Pancreas (tissue), 10 donors: Measurements from ENCODE around the gene EIF3J. TPM values are rescaled to one million over a fixed set of nuclear protein-coding genes. Genes with fewer than 3 reads are reported as not detected.
A peak's percentile ranks its signal among the peaks of the same experiment; 100 is the strongest.
"Not testable (repeated sequence)": the region's sequence is repeated elsewhere in the genome, so short reads cannot be mapped to it uniquely, and the experiment has no call there.

Experiments
- ATAC-seq, 4 donors: fragments of 200-7000 bp; cut with Tn5 transposase; one replicate each; pipeline versions ENCODE4 v1.8.0 to v1.9.1; 2020; ENCODE audit warnings: mild to moderate bottlenecking in 4 of 4, moderate library complexity in 4 of 4
- DNase-seq, 6 donors: peaks; one replicate each; pipeline ENCODE4 v3.0.0-alpha.2; 2020
- FAIRE-seq: peaks from 2 replicates; lab custom pipeline; 2012; peaks lifted over from hg19 to GRCh38; lab: Jason Lieb, UNC
- H3K27ac ChIP-seq, 4 donors: fragments of 200-600 bp; sonication (generic); 1 replicate in 3 of 4; 2 replicates in 1 of 4; pipeline versions ENCODE4 v1.5.0 to v1.8.0; 2020
- H3K27me3 ChIP-seq, 4 donors: fragments of 200-600 bp; one replicate each; pipeline ENCODE4 v1.8.0; 2021
- H3K36me3 ChIP-seq, 3 donors: fragments of 200-600 bp; sonication (generic) in 1 of 3; one replicate each; pipeline versions ENCODE4 v1.5.0 to v1.8.0; 2020 to 2021
- H3K4me1 ChIP-seq, 3 donors: fragments of 200-600 bp; one replicate each; pipeline ENCODE4 v1.8.0; 2021
- H3K4me3 ChIP-seq, 4 donors: fragments of 200-600 bp; sonication (generic) in 2 of 4; one replicate each; pipeline versions ENCODE4 v1.5.0 to v1.8.0; 2020 to 2021
- H3K9me3 ChIP-seq, 4 donors: fragments of 200-600 bp; one replicate each; pipeline ENCODE4 v1.8.0; 2021
- CTCF ChIP-seq, 4 donors: fragments of 200-600 bp; sonication (generic) in 3 of 4; IDR thresholded peaks; one replicate each; pipeline versions ENCODE4 v1.5.0 to v1.8.0; 2021; ENCODE audit warnings: antibody characterized with exemption in 4 of 4
- WGBS, 2 donors: extraction: QIAGEN DNeasy Blood & Tissue Kit; methylation state at CpG; one replicate each; pipeline ENCODE4 v1.1.7; 2013; 5-methylcytosine and 5-hydroxymethylcytosine counted together
- intact Hi-C, 3 donors: fragments of 100-400 bp; cut with DNase I; formaldehyde crosslinking; loops; one replicate each; pipeline versions ENCODE4 v1.11.1 to v1.14.2; 2022
- polyA plus RNA-seq, 2 donors: library from polyadenylated mRNA; stranded (reverse); fragments of 200-250 nt; gene quantifications; one replicate each; pipeline ENCODE4 v1.2.3, GENCODE V29; 2013
- total RNA-seq, 6 donors: library from RNA; stranded (reverse); fragmentation: NEBNext Ultra II Directional in 4 of 6; extraction: Animal tissue kit (Norgen Biotek cat#: 25700) in 4 of 6; gene quantifications; one replicate each; pipeline versions ENCODE4 v1.2.1 to v1.2.4, GENCODE V29; 2021 to 2023
- donor health status: healthy with polysubstance abuse.
- donor health status: DM: no; HTN: no; CAD: no; lungs with moderate emphysema.
- donor health status: DM: no; HTN: no; CAD: no.
- donor health status: control.
- donor health status: control.
- donor health status: Bipolar disorder and iron deficiency.
- donor health status: DM: yes; HTN: yes; CAD: no.
- donor health status: DM: no; HTN: no; CAD: no.
- donor health status: DM: no; HTN: no; CAD: no.
- donor health status: DM: yes; HTN: yes; CAD: no.

The EIF3J gene
- total and polyA plus RNA-seq, 8 donors: 21.0 to 88.2 (median 51.3) TPM

- peak; percentile 20 for FAIRE-seq
- 94 to 97% methylated on average over 6 of the region's 6 CpGs for WGBS, 2 donors
- no peak for TF ChIP-seq CTCF (IDR thresholded peaks at IDR 0.05)
Observed at GRCh38 chr15:44519537-44519936, 17.4 kb upstream of the EIF3J start.

GRCh38 chr15:44525018-44525417 lies 11.9 kb upstream of the EIF3J start:
- WGBS, 2 donors: 97 to 98% methylated on average over 1 of the region's 1 CpG
- no peak for FAIRE-seq
- intact Hi-C loops: no loop called here
- H3K4me1 ChIP-seq: no peaks in the 10 kb centered on the region
- no peak for DNase-seq
- no peaks in the 10 kb centered on the region for H3K27me3 ChIP-seq
- ATAC-seq: no peak
- peaks cover 0 to 2% (median 0%) of the 10 kb centered on the region in 4 donors for H3K9me3 ChIP-seq
- H3K36me3 ChIP-seq: peaks cover 0 to 20% (median 0%) of the 10 kb centered on the region in 3 donors
- no peak overlapping the region for H3K27ac ChIP-seq
- TF ChIP-seq CTCF (IDR thresholded peaks at IDR 0.05): no peak
- no peak overlapping the region for H3K4me3 ChIP-seq

More at GRCh38 chr15:44519537-44519936, 17.4 kb upstream of the EIF3J start:
- Histone ChIP-seq H3K36me3 (peaks cover 0 to 20% (median 4%) of the 10 kb centered on the region in 3 donors), H3K4me1 (no peaks in the 10 kb centered on the region), H3K9me3 (peaks cover 0 to 2% (median 0%) of the 10 kb centered on the region in 4 donors), H3K4me3 (no peak overlapping the region), H3K27me3 (no peaks in the 10 kb centered on the region), H3K27ac (no peak overlapping the region)
- intact Hi-C loops: no loop called here
- no peak for DNase-seq
- ATAC-seq: no peak

GRCh38 chr15:44527241-44527640 lies 9.7 kb upstream of the EIF3J start:
- no peak for TF ChIP-seq CTCF (IDR thresholded peaks at IDR 0.05)
- FAIRE-seq (no peak), ATAC-seq (no peak), DNase-seq (no peak)
- Histone ChIP-seq H3K27me3 (no peaks in the 10 kb centered on the region), H3K4me1 (no peaks in the 10 kb centered on the region), H3K36me3 (peaks cover 0 to 20% (median 0%) of the 10 kb centered on the region in 3 donors), H3K27ac (no peak overlapping the region), H3K4me3 (no peak overlapping the region), H3K9me3 (no peaks in the 10 kb centered on the region)
- intact Hi-C loops: no loop called here
- WGBS, 2 donors: 71 to 74% methylated on average over 2 of the region's 2 CpGs

- no peak for FAIRE-seq
- WGBS, 2 donors: 73 to 83% methylated on average over 10 of the region's 10 CpGs
- Histone ChIP-seq H3K4me1 (no peaks in the 10 kb centered on the region), H3K4me3 (no peak overlapping the region), H3K9me3 (no peaks in the 10 kb centered on the region), H3K27me3 (no peaks in the 10 kb centered on the region), H3K36me3 (peaks cover 0 to 9% (median 0%) of the 10 kb centered on the region in 3 donors), H3K27ac (no peak overlapping the region)
- ATAC-seq: no peak
- intact Hi-C loops: no loop called here
- TF ChIP-seq CTCF (IDR thresholded peaks at IDR 0.05): no peak
- no peak for DNase-seq
Observed at GRCh38 chr15:44529864-44530604, 6.9 kb upstream of the EIF3J start.

- H3K4me3 ChIP-seq: no peak overlapping the region
- intact Hi-C loops: no loop called here
- no peak for FAIRE-seq
- no peaks in the 10 kb centered on the region for H3K9me3 ChIP-seq
- H3K27me3 ChIP-seq: no peaks in the 10 kb centered on the region
- H3K36me3 ChIP-seq: peaks cover 0 to 9% (median 0%) of the 10 kb centered on the region in 3 donors
- no peak for ATAC-seq
- 94 to 96% methylated on average over 3 of the region's 3 CpGs for WGBS, 2 donors
- TF ChIP-seq CTCF (IDR thresholded peaks at IDR 0.05): no peak
- peaks cover 0 to 4% (median 4%) of the 10 kb centered on the region in 3 donors for H3K4me1 ChIP-seq
- no peak overlapping the region for H3K27ac ChIP-seq
- DNase-seq: no peak
Observed at GRCh38 chr15:44530653-44531052, 6.3 kb upstream of the EIF3J start.

- WGBS, 2 donors: 97 to 99% methylated on average over 5 of the region's 5 CpGs
- DNase-seq, ATAC-seq, H3K9me3 ChIP-seq, FAIRE-seq, H3K27me3 ChIP-seq, H3K4me1 ChIP-seq, H3K27ac ChIP-seq, H3K4me3 ChIP-seq, H3K36me3 ChIP-seq, intact Hi-C loops: not testable (repeated sequence)
Observed at GRCh38 chr15:44532275-44532674, 4.7 kb upstream of the EIF3J start.
